DMS153 (cell line): ENCODE measurements around the gene GNAS.
"Not testable (repeated sequence)": the region's sequence is repeated elsewhere in the genome, so short reads cannot be mapped to it uniquely, and the experiment has no call there.

Experiments used
- DNase-seq: peaks from one replicate; lab custom pipeline; 2025; lab: John Stamatoyannopoulos, UW

GNAS gene

GRCh38 chr20:58927490-58928061 is 75.1 kb downstream of the GNAS start:
- DNase-seq = no peak

- DNase-seq = no peak
Observed at GRCh38 chr20:58930496-58930895, 78.0 kb downstream of the GNAS start.

- no peak for DNase-seq
Observed at GRCh38 chr20:58932170-58932569, 79.7 kb downstream of the GNAS start.

- no peak for DNase-seq
Observed at GRCh38 chr20:58938078-58938477, 85.6 kb downstream of the GNAS start.

DNA sequence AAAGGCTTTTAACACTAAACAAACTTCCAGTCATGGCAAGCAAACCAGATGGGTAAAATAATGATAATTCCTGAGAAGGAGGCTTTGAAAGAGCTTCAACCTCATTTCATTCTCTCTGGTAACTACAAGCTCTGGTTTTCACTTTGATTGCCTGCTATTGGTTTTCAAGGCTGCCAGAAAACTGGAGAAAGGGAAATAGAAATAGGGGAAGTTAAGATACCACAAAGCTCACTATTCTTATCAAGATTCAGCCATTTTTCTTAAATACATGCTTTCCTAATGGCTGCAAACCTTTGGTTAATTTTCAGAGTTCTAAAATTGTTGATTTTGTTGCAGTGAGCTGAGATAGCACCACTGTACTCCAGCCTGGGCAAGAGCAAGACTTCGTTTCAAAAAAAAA is 86.0 kb downstream of the GNAS start:
- no peak for DNase-seq

DNA sequence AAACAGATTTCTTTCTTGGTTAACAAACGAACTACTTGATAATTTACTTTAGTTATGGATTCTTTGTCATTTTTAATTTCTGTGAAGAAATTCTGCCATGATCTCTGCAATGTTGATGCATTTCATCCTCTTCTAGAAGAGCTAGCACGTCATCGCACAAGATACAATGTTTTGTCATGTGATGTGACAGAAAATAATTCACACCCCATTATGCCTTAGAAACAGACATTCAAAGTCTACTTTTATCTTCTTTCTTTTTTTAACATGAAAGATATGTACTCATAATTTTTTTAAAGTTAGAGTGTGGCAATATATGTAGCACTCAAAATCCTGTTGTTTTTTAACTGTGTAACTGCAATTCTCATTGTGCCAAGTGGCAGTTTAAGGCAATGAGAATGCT is 89.0 kb downstream of the GNAS start:
- no peak for DNase-seq

DNA sequence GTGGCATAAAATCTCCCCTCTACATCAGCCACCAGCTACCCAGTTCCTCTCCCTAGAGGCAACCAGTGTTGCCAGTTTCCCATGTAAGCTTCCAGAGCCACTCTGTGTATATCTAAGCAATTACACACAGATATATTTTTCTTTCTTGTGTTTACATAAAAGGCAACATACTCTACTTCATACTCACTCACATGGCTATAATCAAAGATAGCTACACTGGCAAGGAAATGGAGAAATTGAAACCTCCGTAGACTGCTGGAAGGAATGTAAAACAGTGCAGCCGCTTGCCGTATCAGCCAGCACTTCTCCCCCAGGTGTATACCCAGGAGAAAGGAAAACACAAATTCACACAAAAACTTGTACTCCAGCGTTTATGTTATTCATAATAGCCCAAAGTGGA is 90.0 kb downstream of the GNAS start:
- DNase-seq = no peak

DNA sequence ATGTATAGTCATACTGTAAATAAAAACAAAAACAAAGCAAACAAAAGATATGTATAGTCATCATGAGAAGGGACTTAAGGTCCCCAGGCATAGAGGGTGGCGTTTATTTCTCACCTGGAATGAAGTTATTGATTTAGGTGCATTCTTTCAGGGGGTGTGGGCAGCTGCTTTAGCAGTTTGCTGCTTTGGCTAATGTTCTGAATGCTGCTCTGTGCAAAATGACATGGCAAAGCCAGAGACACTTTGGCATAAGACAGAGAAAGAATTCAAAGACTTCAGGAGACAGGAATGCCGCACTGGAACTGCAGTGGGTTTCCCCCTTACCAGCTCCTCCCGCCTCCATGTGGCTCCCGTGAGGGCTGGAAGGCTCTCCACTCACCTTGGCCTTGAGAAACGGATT is 92.1 kb downstream of the GNAS start:
- DNase-seq = no peak

DNA sequence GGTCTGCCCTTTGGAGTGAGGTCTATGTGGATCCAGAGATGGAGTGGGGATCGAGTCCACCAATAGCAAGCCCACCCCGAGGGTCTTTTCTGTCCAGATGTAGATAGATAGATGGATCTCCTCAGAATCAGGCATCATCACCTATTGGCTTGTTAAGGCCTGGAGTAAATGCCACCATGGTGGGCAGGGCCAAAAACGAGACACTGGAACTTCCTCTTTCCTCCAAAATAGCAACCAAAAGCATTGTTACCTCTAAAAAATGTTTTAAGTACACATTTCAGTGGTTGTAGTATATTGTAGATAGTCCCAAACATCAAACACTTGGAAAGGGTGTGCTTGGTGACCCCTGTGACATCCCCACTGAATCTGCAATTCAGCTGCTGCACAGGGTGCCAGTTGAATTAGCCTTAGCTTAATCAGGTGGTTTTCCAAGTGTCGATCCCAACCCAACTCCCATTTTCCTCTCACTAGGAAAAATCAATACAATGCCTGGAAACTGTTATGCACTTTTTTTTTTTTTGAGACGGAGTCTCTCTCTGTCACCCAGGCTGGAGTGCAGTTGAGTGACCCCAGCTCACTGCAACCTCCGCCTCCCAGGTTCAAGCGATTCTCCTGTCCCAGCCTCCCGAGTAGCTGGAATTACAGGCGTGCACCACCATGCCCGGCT is 93.6 kb downstream of the GNAS start:
- no peak for DNase-seq

DNA sequence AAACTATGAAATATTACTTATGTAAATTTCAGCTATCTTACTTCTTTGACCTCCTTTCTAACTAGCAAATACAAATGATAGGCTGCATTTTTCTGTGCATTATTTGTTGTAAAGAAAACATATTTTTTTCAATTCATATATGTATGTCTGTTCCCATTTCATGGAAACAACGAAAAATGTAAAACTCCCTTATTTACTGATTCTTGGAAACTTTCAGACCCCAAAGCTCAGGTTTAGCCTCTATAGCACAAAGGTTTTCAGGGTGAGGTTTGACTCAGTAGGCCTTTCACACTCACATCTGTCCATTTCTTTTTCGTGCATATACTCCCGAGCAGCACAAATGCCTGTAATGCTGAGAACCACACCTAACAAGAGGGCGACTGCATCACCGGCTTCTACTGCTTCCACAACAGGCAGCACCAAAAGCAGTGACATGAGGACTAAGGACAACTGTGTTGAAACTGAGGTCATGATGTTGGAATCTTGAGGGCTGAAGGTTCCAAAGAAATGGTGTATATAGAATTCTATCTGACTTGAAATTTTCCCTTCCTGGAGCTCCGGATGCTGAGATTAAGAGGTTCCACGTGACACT is 95.4 kb downstream of the GNAS start:
- not testable (repeated sequence) for DNase-seq

GRCh38 chr20:58950603-58951002 is 98.1 kb downstream of the GNAS start:
- DNase-seq = no peak

- no peak for DNase-seq
Observed at GRCh38 chr20:58953050-58953449, 100.5 kb downstream of the GNAS start.

DNA sequence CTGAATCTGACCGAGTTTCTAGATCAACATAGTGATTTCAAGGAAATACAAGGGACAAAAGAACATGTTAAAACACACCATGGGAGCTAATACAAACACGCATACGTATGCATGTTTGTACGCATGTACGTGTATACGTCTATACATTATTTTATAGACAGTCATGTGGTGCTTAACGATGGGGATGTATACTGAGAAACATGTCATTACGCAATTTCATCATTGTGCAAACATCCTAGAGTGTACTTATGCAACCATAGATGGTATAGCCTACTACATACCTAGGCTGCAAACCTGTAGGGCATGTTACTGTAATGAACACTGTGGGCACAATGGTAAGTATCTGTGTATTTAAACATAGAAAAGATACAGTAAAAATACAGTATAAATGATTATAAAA is 103.6 kb downstream of the GNAS start:
- no peak for DNase-seq

GRCh38 chr20:58959652-58960051 is 107.1 kb downstream of the GNAS start:
- no peak for DNase-seq
